ENCODE data around the gene ADGRD1.
"Not testable (repeated sequence)": the region's sequence is repeated elsewhere in the genome, so short reads cannot be mapped to it uniquely, and the experiment has no call there.

GRCh38 chr12:131119345-131119744 is 165.6 kb downstream of the ADGRD1 start:
- not testable (repeated sequence) for TF ChIP-seq CTCF (IDR thresholded peaks at IDR 0.05; ENCODE audit: low read depth, low read length, poor library complexity, severe bottlenecking); EZH2phosphoT487 (IDR thresholded peaks at IDR 0.05; ENCODE audit: borderline replicate concordance, low read length)
